Measurements from ENCODE around the gene KCNN4. TPM values are rescaled to one million over a fixed set of nuclear protein-coding genes. Genes with fewer than 3 reads are reported as not detected.

Gene KCNN4
- total and polyA plus RNA-seq, 2 donors (not counting 1 experiment from before 2014, with no cell fraction given), result 107 to 267 TPM

DNA sequence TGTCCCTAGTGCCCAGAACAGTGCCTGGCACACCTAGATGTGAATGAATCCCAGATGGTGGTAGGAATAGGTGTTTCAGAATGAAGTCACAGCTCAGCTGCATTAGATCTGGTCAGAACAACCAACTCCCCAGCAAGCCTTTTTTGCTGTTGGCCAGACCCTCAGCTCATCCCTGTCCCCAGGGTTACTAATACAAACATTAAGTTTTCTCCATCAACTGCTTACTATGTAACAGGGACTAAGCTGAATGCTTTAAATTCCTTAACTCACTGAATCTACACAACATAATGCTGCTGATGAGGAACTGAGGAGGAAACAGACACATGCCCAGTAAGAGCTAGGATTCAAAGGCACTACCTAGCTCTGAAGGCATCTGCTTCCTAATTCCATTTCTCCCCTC, 44.8 kb downstream of the KCNN4 start:
- CTCF ChIA-PET, result interaction anchor here (1.4 to 2.4 kb wide), 3 partner anchors 9 to 289 kb away, joined by 3 to 16 read pairs (median 3); no protein-coding TSS in a partner anchor
- Mint-ChIP-seq H3K4me1 (peaks cover 4% of the 10 kb centered on the region), H3K27ac (no peak overlapping the region), H3K9me3 (ENCODE audit: insufficient read depth) (no peaks in the 10 kb centered on the region), H3K27me3 (no peaks in the 10 kb centered on the region), H3K4me3 (no peak overlapping the region)
- POLR2A ChIA-PET, result no interaction called here
- Histone ChIP-seq H3K9me3 (ENCODE audit: control extremely low read depth in 1 of 3, control insufficient read depth in 2 of 3, insufficient read depth in 1 of 3, low read length in 2 of 3) (no peaks in the 10 kb centered on the region), H3K9ac (ENCODE audit: low read length) (no peak overlapping the region), H4K20me1 (ENCODE audit: control insufficient read depth, insufficient read depth, low read length, poor library complexity, severe bottlenecking) (no peaks in the 10 kb centered on the region), H3K4me3 (ENCODE audit: control extremely low read depth in 1 of 5, extremely low read depth in 1 of 5, insufficient read depth in 1 of 5, low read depth in 2 of 5, low read length in 4 of 5) (no peak overlapping the region), H3K27ac (ENCODE audit: low read length in 2 of 2) (no peak overlapping the region), H3K27me3 (replicated peaks in 1 of 4; ENCODE audit: control extremely low read depth in 1 of 4, control insufficient read depth in 3 of 4, insufficient read depth in 4 of 4, low read length in 3 of 4) (no peaks in the 10 kb centered on the region), H3K36me3 (replicated peaks in 1 of 2; ENCODE audit: control extremely low read depth in 1 of 2, control insufficient read depth in 1 of 2, extremely low read depth in 1 of 2, insufficient read depth in 2 of 2, low read length in 1 of 2) (peaks cover 2 to 95% of the 10 kb centered on the region in 2 experiments), H3K4me1 (ENCODE audit: control insufficient read depth in 2 of 2, insufficient read depth in 2 of 2, low read length in 2 of 2) (no peaks in the 10 kb centered on the region), H2AFZ (ENCODE audit: insufficient read depth, low read depth, low read length, poor library complexity, severe bottlenecking) (no peak overlapping the region), H3K4me2 (replicated peaks; ENCODE audit: low read depth, low read length, poor library complexity, severe bottlenecking) (no peak overlapping the region), H3K79me2 (ENCODE audit: control insufficient read depth, insufficient read depth, low read length) (no peaks in the 10 kb centered on the region)
- intact Hi-C loops (cut with micrococcal nuclease), result no loop called here
- TF ChIP-seq EZH2 (IDR thresholded peaks at IDR 0.05; ENCODE audit: borderline replicate concordance, insufficient read depth, low read depth, low read length, poor library complexity, severe bottlenecking), result no peak
- TF ChIP-seq, protein P1, sequence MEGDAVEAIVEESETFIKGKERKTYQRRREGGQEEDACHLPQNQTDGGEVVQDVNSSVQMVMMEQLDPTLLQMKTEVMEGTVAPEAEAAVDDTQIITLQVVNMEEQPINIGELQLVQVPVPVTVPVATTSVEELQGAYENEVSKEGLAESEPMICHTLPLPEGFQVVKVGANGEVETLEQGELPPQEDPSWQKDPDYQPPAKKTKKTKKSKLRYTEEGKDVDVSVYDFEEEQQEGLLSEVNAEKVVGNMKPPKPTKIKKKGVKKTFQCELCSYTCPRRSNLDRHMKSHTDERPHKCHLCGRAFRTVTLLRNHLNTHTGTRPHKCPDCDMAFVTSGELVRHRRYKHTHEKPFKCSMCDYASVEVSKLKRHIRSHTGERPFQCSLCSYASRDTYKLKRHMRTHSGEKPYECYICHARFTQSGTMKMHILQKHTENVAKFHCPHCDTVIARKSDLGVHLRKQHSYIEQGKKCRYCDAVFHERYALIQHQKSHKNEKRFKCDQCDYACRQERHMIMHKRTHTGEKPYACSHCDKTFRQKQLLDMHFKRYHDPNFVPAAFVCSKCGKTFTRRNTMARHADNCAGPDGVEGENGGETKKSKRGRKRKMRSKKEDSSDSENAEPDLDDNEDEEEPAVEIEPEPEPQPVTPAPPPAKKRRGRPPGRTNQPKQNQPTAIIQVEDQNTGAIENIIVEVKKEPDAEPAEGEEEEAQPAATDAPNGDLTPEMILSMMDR (IDR thresholded peaks at IDR 0.05), result no peak
- ATAC-seq (ENCODE audit: low read depth) (no peak), DNase-seq (no peak)

DNA sequence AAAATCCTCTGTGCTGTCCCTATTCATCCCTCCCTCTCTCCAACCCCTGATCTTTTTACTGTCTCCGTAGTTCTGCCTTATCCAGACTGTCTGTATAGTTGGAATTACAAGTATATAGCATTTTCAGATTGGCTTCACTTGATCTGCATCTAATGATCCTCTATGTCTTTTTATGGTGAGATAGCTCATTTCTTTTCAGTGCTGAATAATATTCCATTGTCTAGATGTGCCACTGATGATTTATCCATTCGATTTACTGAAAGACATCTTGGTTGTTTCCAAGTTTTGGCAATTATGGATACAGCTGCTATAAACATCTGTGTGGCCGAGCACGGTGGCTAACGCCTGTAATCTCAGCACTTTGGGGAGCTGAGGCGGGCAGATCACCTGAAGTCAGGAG, 45.8 kb downstream of the KCNN4 start:
- POLR2A ChIA-PET, result no interaction called here
- TF ChIP-seq, protein P1 (IDR thresholded peaks at IDR 0.05), result no peak
- TF ChIP-seq EZH2 (IDR thresholded peaks at IDR 0.05; ENCODE audit: borderline replicate concordance, insufficient read depth, low read depth, low read length, poor library complexity, severe bottlenecking), result no peak

More for the DNA sequence above, 45.8 kb downstream of the KCNN4 start:
- H3K27me3 Mint-ChIP-seq, result no peaks in the 10 kb centered on the region
- H3K4me1 ChIP-seq (ENCODE audit: control insufficient read depth in 2 of 2, insufficient read depth in 2 of 2, low read length in 2 of 2), result no peaks in the 10 kb centered on the region
- peaks cover 2 to 91% of the 10 kb centered on the region in 2 experiments for H3K36me3 ChIP-seq (replicated peaks in 1 of 2; ENCODE audit: control extremely low read depth in 1 of 2, control insufficient read depth in 1 of 2, extremely low read depth in 1 of 2, insufficient read depth in 2 of 2, low read length in 1 of 2)
- H3K9ac ChIP-seq (ENCODE audit: low read length), result no peak overlapping the region
- no peak overlapping the region for H3K4me2 ChIP-seq (replicated peaks; ENCODE audit: low read depth, low read length, poor library complexity, severe bottlenecking)
- H4K20me1 ChIP-seq (ENCODE audit: control insufficient read depth, insufficient read depth, low read length, poor library complexity, severe bottlenecking), result no peaks in the 10 kb centered on the region
- DNase-seq, result no peak
- intact Hi-C loops (cut with micrococcal nuclease), result no loop called here
- no peak overlapping the region for H3K4me3 Mint-ChIP-seq
- CTCF ChIA-PET, result interaction anchor here (2.4 kb wide), 1 partner anchor 10 kb away, joined by 16 read pairs; no protein-coding TSS in a partner anchor
- H3K9me3 Mint-ChIP-seq (ENCODE audit: insufficient read depth), result no peaks in the 10 kb centered on the region
- H3K79me2 ChIP-seq (ENCODE audit: control insufficient read depth, insufficient read depth, low read length), result no peaks in the 10 kb centered on the region
- H3K9me3 ChIP-seq (ENCODE audit: control extremely low read depth in 1 of 3, control insufficient read depth in 2 of 3, insufficient read depth in 1 of 3, low read length in 2 of 3), result no peaks in the 10 kb centered on the region
- no peak for ATAC-seq (ENCODE audit: low read depth)
- no peak overlapping the region for H3K27ac ChIP-seq (ENCODE audit: low read length in 2 of 2)
- no peaks in the 10 kb centered on the region for H3K27me3 ChIP-seq (replicated peaks in 1 of 4; ENCODE audit: control extremely low read depth in 1 of 4, control insufficient read depth in 3 of 4, insufficient read depth in 4 of 4, low read length in 3 of 4)
- 98% methylated on average over 5 of the region's 6 CpGs for WGBS (ENCODE audit: insufficient coverage)
- H3K4me1 Mint-ChIP-seq, result peaks cover 4% of the 10 kb centered on the region
- no peak overlapping the region for H2AFZ ChIP-seq (ENCODE audit: insufficient read depth, low read depth, low read length, poor library complexity, severe bottlenecking)
- H3K4me3 ChIP-seq (ENCODE audit: control extremely low read depth in 1 of 5, extremely low read depth in 1 of 5, insufficient read depth in 1 of 5, low read depth in 2 of 5, low read length in 4 of 5), result no peak overlapping the region
- no peak overlapping the region for H3K27ac Mint-ChIP-seq

Measured in B cell (primary cell).